PFSK-1 (cell line): ENCODE data around the gene PRMT3.

Source experiments
- POLR2AphosphoS5 ChIP-seq: IDR thresholded peaks from 2 replicates; pipeline ENCODE4 v1.6.1; 2012; ENCODE audit warnings: low read depth, mild to moderate bottlenecking, control low read depth, low read length, moderate library complexity
- REST ChIP-seq, 2 experiments: IDR thresholded peaks; 2 replicates each; pipeline versions ENCODE4 v1.6.1 to v1.8.0; 2011 to 2012; ENCODE audit warnings: low read depth in 2 of 2, low read length in 2 of 2, control low read depth in 1 of 2, inconsistent platforms in 1 of 2, mild to moderate bottlenecking in 1 of 2, moderate library complexity in 1 of 2; ENCODE audit not compliant: insufficient read depth in 1 of 2
- SIN3A ChIP-seq: IDR thresholded peaks from 2 replicates; pipeline ENCODE4 v1.6.1; 2012; ENCODE audit warnings: mild to moderate bottlenecking, low read length, moderate library complexity, borderline replicate concordance; ENCODE audit not compliant: insufficient read depth

GRCh38 chr11:20452585-20452984, 65.1 kb downstream of the PRMT3 start:
- no peak for TF ChIP-seq REST (IDR thresholded peaks at IDR 0.05; ENCODE audit: insufficient read depth in 1 of 2, low read depth in 2 of 2, low read length in 2 of 2)
- TF ChIP-seq SIN3A, result no peak
- TF ChIP-seq POLR2AphosphoS5, result no peak
